LoVo (cell line): Measurements from ENCODE around the gene MATN1.
"Not testable (repeated sequence)": the region's sequence is repeated elsewhere in the genome, so short reads cannot be mapped to it uniquely, and the experiment has no call there.

ENCODE experiments used
- DNase-seq: peaks from one replicate; pipeline ENCODE4 v3.0.0-alpha.2; 2016; ENCODE audit warnings: low spot score

MATN1 gene

GRCh38 chr1:30697571-30698376, 25.6 kb downstream of the MATN1 start:
- DNase-seq = no peak

GRCh38 chr1:30696831-30697230, 26.6 kb downstream of the MATN1 start:
- no peak for DNase-seq

- DNase-seq = no peak
These were observed 27.9 kb downstream of the MATN1 start for GRCh38 chr1:30695439-30695841.

- DNase-seq = no peak
These were observed 28.9 kb downstream of the MATN1 start for GRCh38 chr1:30694280-30695175.

- no peak for DNase-seq
These were observed 29.6 kb downstream of the MATN1 start for GRCh38 chr1:30693822-30694221.

GRCh38 chr1:30693366-30693765, 30.0 kb downstream of the MATN1 start:
- no peak for DNase-seq

- DNase-seq = no peak
These were observed 30.5 kb downstream of the MATN1 start for GRCh38 chr1:30692948-30693301.

- no peak for DNase-seq
These were observed 31.0 kb downstream of the MATN1 start for GRCh38 chr1:30692201-30692947.

- no peak for DNase-seq
These were observed 31.9 kb downstream of the MATN1 start for GRCh38 chr1:30691480-30691879.

- no peak for DNase-seq
These were observed 33.3 kb downstream of the MATN1 start for GRCh38 chr1:30689901-30690645.

GRCh38 chr1:30688920-30689794, 34.2 kb downstream of the MATN1 start:
- DNase-seq = no peak

- DNase-seq = not testable (repeated sequence)
These were observed 34.9 kb downstream of the MATN1 start for GRCh38 chr1:30688516-30688915.

GRCh38 chr1:30687886-30688285, 35.5 kb downstream of the MATN1 start:
- no peak for DNase-seq

GRCh38 chr1:30686236-30686935, 37.0 kb downstream of the MATN1 start:
- DNase-seq = no peak

- DNase-seq = no peak
These were observed 37.6 kb downstream of the MATN1 start for GRCh38 chr1:30685796-30686165.

- DNase-seq = no peak
These were observed 38.2 kb downstream of the MATN1 start for GRCh38 chr1:30684881-30685795.

GRCh38 chr1:30684259-30684658, 39.1 kb downstream of the MATN1 start:
- no peak for DNase-seq

GRCh38 chr1:30683699-30684098, 39.7 kb downstream of the MATN1 start:
- DNase-seq = no peak
